ENCODE results near the gene NCOA1. TPM values are rescaled to one million over a fixed set of nuclear protein-coding genes. Genes with fewer than 3 reads are reported as not detected.

NCOA1 gene
- total RNA-seq, 1 donor from 2014 or later: 29.0 TPM

DNA sequence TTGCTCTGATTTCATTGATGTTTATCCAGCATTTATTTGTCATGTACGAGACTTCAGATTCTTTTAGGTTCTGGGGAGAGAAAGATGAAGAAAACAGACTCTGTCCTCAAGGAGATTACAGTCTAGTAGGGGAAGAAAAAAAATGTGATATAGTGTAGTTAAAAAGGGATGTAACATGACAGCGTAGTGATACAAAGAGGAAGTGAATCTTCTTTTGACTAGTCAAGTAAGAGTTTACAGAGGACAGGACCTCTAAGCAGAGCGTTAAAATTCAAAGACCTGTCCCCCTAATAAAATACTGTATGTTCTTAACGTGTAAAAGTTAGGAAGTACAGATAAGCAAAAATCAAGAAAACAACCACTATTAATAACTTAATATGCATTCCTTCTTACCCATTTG lies 47.7 kb downstream of the NCOA1 start:
- Mint-ChIP-seq H3K36me3 (ENCODE audit: unreplicated experiment) (peaks cover 10% of the 10 kb centered on the region), H3K9me3 (ENCODE audit: unreplicated experiment) (peaks cover 40% of the 10 kb centered on the region), H3K27me3 (ENCODE audit: unreplicated experiment) (no peaks in the 10 kb centered on the region), H3K27ac (ENCODE audit: unreplicated experiment) (no peak overlapping the region), H3K4me3 (ENCODE audit: unreplicated experiment) (no peak overlapping the region), H3K4me1 (ENCODE audit: unreplicated experiment) (no peaks in the 10 kb centered on the region)
- DNase-seq (ENCODE audit: extremely low spot score, unreplicated experiment): no peak
- TF ChIP-seq, protein P1, sequence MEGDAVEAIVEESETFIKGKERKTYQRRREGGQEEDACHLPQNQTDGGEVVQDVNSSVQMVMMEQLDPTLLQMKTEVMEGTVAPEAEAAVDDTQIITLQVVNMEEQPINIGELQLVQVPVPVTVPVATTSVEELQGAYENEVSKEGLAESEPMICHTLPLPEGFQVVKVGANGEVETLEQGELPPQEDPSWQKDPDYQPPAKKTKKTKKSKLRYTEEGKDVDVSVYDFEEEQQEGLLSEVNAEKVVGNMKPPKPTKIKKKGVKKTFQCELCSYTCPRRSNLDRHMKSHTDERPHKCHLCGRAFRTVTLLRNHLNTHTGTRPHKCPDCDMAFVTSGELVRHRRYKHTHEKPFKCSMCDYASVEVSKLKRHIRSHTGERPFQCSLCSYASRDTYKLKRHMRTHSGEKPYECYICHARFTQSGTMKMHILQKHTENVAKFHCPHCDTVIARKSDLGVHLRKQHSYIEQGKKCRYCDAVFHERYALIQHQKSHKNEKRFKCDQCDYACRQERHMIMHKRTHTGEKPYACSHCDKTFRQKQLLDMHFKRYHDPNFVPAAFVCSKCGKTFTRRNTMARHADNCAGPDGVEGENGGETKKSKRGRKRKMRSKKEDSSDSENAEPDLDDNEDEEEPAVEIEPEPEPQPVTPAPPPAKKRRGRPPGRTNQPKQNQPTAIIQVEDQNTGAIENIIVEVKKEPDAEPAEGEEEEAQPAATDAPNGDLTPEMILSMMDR (IDR thresholded peaks at IDR 0.05): no peak

DNA sequence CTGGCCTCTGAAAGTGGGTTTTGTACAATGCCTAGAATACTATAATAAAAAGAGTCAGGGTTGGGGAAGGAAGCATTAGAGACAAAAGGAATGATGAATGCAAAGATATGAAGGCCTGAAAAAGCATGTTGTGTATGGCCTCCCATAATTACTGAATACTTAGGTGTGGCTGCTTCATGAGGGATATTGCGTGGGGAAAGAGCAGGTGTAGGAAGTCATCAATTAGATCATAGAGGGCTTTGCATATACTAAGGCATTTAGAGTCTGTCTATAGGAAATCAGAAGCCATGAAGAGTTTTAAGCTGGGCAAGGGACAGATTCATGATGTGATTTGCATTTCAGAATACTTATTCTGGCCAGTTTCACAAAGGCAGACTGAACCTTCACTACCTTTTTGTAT lies 48.2 kb downstream of the NCOA1 start:
- no peak for DNase-seq (ENCODE audit: extremely low spot score, unreplicated experiment)
- H3K27ac Mint-ChIP-seq (ENCODE audit: unreplicated experiment): no peak overlapping the region

DNA sequence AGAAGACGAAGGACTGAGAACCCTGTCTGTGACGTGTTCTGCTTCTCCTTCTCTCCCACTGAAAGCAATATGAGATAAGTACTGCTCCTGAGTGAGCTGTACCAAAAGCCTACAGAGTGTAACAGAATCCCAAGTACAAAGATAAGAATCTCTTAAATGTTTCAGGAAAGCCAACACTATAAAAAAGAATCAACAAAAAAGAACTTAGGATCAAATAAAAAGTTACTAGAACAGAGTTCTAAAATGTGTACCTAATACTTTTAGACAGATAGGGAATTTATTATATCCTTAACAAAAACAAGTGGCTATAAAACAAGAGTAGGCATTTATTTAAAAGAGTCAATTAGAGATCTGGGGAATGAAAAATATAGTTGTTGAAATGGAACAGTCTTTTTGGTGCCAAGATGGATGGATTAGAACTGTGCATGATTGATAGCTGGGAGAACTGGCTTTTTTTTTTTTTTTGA lies 49.0 kb downstream of the NCOA1 start:
- peaks cover 15% of the 10 kb centered on the region for H3K36me3 Mint-ChIP-seq (ENCODE audit: unreplicated experiment)
- no peak overlapping the region for H3K4me3 Mint-ChIP-seq (ENCODE audit: unreplicated experiment)
- TF ChIP-seq, protein P1 (IDR thresholded peaks at IDR 0.05): no peak
- H3K27ac Mint-ChIP-seq (ENCODE audit: unreplicated experiment): no peak overlapping the region
- H3K4me1 Mint-ChIP-seq (ENCODE audit: unreplicated experiment): no peaks in the 10 kb centered on the region
- H3K9me3 Mint-ChIP-seq (ENCODE audit: unreplicated experiment): peaks cover 38% of the 10 kb centered on the region
- no peaks in the 10 kb centered on the region for H3K27me3 Mint-ChIP-seq (ENCODE audit: unreplicated experiment)
- DNase-seq (ENCODE audit: extremely low spot score, unreplicated experiment): no peak

More for the DNA sequence above, 48.2 kb downstream of the NCOA1 start:
- TF ChIP-seq, protein P1 (IDR thresholded peaks at IDR 0.05): no peak
- H3K4me1 Mint-ChIP-seq (ENCODE audit: unreplicated experiment): no peaks in the 10 kb centered on the region
- H3K4me3 Mint-ChIP-seq (ENCODE audit: unreplicated experiment): no peak overlapping the region
- H3K36me3 Mint-ChIP-seq (ENCODE audit: unreplicated experiment): peaks cover 15% of the 10 kb centered on the region
- H3K9me3 Mint-ChIP-seq (ENCODE audit: unreplicated experiment): peaks cover 44% of the 10 kb centered on the region
- H3K27me3 Mint-ChIP-seq (ENCODE audit: unreplicated experiment): no peaks in the 10 kb centered on the region

DNA sequence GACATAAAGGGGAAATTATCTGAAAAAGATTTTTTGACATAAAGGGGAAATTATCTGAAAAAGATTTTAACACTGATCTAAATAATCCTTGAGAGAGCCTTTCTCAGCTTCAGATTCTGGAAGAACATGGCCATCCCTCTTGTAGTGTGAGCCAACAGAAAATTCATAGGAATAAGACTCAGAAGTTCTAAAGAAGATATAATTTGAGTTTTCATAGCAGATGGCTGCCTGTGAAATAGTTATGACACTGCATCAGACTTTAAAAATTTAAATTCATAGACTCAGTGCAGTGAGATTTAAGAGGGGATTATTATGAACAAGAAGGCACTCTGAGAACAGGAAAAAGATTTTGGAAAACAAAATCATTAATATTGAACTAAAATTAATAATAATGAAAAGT lies 50.6 kb downstream of the NCOA1 start:
- Mint-ChIP-seq H3K4me1 (ENCODE audit: unreplicated experiment) (no peaks in the 10 kb centered on the region), H3K9me3 (ENCODE audit: unreplicated experiment) (peaks cover 29% of the 10 kb centered on the region), H3K36me3 (ENCODE audit: unreplicated experiment) (peaks cover 15% of the 10 kb centered on the region), H3K4me3 (ENCODE audit: unreplicated experiment) (no peak overlapping the region), H3K27ac (ENCODE audit: unreplicated experiment) (no peak overlapping the region), H3K27me3 (ENCODE audit: unreplicated experiment) (no peaks in the 10 kb centered on the region)
- DNase-seq (ENCODE audit: extremely low spot score, unreplicated experiment): no peak
- TF ChIP-seq, protein P1 (IDR thresholded peaks at IDR 0.05): no peak

DNA sequence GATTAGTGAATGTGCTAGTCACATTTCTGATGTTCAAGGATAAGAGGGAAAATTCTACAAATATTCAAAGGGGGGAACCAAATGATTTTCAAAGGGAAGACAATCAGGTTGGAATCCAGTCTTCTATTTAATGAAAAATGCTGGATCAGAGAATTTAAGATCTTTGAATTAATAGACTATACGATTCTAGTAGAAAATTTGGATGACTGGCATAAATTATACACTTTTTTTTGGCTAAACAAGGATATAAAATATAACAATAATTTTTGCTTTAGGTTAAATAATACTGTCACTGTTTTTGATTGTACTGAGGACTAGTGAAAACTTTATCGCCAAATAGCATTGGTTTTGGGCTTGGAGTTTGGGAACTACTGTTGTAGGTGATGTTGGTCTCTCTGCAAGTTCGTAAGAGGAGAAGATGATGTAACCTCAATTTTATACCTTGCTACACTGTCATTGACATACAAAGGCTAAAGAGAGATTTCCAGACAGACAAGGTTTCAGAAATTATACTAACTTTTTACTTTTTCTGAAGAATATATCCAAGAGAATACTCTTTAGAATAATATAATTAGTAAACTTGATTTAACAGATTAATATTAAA lies 51.3 kb downstream of the NCOA1 start:
- H3K27ac Mint-ChIP-seq (ENCODE audit: unreplicated experiment): no peak overlapping the region
- no peaks in the 10 kb centered on the region for H3K4me1 Mint-ChIP-seq (ENCODE audit: unreplicated experiment)
- H3K36me3 Mint-ChIP-seq (ENCODE audit: unreplicated experiment): peaks cover 15% of the 10 kb centered on the region
- peaks cover 29% of the 10 kb centered on the region for H3K9me3 Mint-ChIP-seq (ENCODE audit: unreplicated experiment)
- no peak for DNase-seq (ENCODE audit: extremely low spot score, unreplicated experiment)
- H3K4me3 Mint-ChIP-seq (ENCODE audit: unreplicated experiment): no peak overlapping the region
- no peaks in the 10 kb centered on the region for H3K27me3 Mint-ChIP-seq (ENCODE audit: unreplicated experiment)
- TF ChIP-seq, protein P1 (IDR thresholded peaks at IDR 0.05): no peak

Data from osteocyte (in vitro differentiated cells).